Measurements from ENCODE around the gene ZKSCAN3. TPM values are rescaled to one million over a fixed set of nuclear protein-coding genes. Genes with fewer than 3 reads are reported as not detected.
"Not testable (repeated sequence)": the region's sequence is repeated elsewhere in the genome, so short reads cannot be mapped to it uniquely, and the experiment has no call there.

ZKSCAN3 gene
- polyA plus RNA-seq, 1 donor = 6.3 TPM

DNA sequence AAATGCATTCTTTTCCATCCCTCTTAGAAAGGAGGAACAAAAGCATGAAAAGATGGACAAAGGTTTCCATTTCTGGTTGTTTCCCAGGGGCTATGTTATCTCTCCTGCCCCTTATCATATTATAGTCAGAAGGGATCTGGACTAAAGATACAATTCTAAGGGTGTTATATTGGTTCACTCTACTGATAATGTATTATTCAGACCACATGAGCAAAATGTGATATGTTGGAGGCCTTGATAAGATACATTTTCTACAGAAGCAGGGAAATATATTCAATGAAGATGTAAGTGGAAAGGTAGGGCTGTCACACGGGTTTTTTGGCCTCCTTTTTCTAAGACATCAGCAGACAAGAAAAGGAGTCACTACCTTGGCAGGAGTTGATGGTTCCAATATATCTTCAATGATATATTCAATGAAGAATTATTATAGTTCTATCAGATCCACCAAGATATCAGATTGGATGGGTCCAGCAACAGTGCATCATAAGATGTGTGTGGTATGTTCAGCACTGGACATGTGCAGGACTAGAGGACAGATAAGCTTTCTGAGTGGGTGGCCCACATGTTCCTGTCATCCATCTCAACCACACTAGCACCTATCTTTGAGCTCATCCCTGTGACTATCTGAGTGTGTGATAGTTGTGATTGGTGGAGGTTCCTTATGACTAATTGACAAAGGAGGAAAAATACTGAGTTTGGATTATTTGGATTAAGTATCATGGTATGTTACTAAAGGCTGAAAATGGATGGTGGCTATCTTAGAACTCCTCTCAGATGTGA, 5.7 kb upstream of the ZKSCAN3 start:
- no peak for DNase-seq (ENCODE audit: low read depth)

DNA sequence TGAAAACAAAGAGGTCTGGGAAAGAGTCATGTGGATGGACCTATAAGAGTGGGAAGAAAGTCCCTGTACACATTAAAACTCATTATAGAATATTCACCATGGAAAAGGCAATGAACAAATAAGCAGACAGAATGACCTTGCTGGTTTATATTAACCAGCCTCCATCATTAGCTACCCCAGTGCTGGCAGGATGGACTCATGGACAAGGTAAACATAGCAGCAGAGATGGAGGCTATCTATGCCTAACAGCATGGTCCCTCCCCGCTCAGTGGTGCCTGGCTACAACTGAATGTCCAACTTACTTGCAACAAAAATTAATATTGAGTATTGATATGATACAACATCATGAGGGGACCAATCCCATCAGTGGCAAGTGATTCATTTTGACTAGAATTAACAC, 4.5 kb upstream of the ZKSCAN3 start:
- no peak for DNase-seq (ENCODE audit: low read depth)

DNA sequence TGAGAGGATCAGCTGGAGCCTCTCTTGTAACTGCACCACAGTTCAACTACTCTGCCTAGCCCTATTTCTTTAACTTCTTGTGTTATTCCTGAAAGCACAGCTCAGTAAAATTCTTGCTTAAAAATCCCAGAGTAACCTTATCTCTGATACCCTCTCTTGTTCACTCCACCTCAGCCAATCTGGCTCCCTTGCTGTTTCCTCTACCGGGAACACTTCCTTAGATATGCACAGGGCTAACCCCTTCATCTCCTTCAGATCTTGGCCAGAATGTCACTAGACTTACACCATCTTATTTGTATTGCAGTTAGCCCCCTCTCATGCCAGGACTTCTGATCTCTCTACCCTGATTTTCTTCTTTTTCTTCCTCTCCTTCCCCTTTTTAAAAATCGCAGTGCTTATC, 2.6 kb upstream of the ZKSCAN3 start:
- no peak for DNase-seq (ENCODE audit: low read depth)

DNA sequence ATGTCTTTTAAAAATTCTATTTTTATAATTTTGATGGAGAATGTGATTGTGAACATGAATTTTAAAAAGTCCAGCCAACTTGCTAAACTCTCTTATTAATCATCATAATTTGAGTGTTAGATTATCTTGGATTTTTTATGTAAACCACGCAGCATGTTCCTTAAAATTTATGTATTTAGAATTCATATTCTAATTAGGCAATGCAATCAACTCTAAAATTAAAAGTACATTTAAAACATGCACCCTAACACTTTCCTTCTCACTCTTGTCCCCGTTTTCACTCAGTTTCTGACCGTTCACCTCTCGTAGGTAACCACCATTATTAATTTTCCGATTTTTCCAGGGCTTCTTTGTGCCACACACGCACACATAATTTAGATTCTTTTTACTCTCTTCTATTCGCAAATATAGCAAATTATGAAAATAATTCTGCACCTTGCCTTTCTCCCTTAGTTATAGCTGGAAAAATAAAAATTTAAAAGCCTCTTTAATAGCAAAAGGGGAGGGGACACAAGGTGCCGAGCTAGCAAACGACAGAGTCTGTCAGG, 329 bp upstream of the ZKSCAN3 start:
- DNase-seq (ENCODE audit: low read depth) = no peak

DNA sequence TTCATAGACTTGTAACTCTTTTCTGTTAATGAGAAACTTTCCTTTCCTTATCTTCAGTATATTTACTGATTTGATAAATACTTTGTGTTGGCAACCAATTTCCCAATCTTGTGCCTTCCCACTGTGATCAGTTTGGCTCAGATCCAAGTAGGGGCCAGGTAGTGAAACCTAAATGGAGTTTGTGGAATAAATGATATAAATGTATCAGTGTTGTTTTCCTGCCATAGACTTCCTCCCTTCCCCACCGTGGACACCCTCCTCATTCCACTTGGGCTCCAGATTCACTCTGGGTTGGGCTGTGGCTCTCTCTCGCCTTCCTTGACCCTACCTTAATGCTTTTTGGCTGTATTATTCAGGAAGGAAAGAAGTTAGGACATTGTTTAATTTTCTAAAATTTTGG, 1.3 kb downstream of the ZKSCAN3 start:
- no peak for DNase-seq (ENCODE audit: low read depth)

DNA sequence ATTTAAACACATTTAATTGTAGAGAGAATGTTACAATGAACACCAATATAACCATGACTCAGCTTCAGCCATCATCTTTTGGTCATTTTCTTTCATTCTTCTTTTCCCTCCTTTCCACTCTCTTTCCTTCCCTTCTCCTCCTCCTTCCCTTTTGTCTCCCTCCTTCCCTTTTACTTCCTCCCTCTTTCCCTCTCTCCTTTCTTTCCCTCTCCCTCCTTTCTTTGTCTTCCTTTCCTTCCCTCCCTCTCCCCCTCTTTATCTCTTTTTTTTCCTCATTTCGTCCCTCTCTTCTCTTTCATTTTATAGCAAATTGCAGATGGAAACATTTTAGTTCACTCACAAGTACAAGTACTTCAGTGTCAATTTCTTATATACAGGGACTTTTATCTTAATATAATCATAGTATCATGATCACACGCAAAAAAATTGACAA, 1.8 kb downstream of the ZKSCAN3 start:
- no peak for DNase-seq (ENCODE audit: low read depth)

DNA sequence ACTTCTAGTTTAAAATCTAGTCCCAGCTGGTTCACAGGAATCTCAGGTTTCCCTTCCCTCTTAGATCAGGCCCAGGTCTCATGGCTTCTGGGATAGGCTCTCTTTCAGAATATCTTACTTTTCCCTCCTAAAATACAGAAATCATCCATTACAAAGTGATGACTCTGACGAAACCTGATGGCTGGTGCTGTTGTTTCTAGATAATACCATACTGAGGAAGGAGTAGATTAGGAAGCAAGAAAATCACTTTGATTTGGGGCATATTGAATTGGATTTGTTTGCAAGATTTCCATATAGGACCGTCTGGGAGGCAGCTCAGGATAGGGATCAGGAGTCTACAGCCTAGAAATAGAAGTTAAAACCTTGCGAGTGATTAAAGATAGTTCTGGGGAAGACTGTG, 3.6 kb downstream of the ZKSCAN3 start:
- no peak for DNase-seq (ENCODE audit: low read depth)

DNA sequence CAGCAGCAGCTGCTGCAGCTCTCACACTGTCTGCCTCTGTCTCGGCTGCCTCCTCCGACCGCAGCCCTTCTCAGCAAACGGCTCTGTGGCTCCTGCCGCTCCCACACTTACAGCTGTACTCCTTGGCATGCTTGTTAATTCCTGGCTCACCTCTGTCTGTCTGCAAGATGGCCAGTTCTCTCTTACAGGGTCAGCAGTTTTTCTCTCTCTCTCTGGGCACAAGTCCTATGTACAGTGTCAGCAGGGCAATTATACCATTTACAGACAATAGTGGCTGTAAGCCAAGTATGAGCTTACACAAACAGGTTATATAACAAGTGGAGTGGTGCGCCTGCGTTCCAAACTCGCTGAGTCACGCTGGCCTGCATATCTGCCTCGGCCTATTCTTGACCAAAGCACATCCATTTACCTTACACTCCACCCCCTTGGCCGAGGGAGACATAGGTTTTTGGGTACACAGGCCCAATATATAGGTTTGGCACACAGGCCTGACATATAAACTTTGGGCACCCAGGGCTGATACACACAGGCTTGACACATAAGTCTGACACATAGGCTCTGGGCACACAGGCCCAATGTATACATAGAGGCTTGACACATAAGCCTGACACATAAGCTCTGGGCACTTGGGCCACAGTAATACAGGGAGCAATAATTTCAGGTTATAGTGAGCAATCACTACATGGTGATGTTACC, 4.4 kb downstream of the ZKSCAN3 start:
- no peak for DNase-seq (ENCODE audit: low read depth)

DNA sequence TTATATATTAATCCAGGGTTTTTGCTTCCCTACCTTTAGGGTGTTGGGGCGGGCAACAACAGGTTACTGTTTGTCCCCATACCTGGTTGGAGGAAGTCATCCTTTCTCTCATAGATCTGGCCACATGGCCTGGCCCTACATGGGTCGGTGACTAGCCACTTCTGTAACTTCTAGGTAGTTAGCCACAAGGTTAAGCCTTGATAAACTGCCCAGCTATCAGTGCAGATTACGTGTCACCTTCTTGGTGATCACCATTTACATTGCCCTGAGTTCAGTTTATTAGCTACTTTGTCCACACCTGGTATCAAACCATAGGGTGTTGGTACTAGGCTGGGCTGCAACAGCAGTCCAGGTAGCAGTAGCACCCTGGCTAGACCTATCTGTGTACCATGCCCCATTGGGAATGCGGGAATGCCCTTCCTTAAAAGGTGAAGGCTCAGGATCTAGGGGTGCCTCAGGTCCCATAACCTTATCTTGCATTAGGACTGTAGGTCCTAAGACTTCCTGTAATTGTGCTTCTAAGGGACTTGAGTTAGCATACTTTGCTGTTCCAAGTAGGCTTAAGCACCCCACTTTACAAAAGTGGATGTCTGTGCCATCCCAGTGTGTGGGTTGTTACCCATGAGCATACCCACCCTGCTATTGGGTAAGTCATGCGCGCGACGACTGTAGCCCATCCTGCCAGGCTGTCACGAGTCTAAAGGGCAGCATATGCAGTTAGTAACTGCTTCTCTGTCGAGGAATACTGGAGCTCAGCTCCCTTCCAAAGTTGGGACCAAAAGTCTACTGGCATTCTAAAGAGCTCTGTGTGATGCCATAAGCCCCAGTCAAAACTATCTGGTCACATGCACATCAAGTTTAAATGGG, 5.2 kb downstream of the ZKSCAN3 start:
- no peak for DNase-seq (ENCODE audit: low read depth)

DNA sequence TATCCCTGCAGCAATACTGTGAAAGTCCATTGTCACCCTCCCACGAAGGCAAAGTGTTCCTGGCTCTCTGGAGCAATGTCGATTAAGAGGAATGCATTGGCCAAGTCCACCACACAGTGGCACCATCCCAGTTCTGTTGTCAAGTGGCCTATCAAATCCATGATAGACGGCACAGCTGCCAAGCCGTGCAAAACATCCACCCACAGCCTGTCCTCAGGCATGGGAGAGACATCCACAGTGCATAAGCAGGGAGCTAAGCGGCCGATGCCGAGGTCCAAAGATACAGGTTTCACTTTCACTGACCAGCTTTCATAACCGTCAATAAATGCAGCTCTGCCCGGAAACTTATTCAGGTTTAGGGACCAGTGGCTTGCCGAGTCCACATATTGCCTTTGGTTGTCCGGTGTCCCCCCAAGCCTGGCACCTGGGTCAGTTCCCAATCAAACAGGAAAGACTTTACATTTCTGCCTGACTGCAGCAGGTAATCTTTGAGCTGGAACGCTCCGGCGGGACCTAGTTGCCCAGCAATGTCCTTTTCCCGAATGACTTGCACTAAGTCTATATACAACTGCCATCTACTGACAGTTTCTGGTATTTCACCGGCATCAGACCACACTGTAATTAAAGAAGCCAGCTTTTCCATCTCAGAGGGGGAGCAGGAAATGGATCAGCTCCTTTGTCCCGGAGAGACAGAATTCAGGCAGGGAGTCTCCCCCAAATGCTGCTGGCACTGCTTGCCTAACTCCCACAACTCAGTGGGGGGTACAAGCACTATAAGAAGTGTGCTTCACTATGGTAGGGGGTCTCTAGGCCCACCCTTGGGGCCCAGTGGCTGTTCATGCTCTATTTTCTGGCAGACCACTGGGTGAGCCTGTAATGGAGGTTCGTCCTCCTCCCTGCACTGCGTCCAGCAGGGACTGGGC, 6.3 kb downstream of the ZKSCAN3 start:
- DNase-seq (ENCODE audit: low read depth) = peak; percentile 83

DNA sequence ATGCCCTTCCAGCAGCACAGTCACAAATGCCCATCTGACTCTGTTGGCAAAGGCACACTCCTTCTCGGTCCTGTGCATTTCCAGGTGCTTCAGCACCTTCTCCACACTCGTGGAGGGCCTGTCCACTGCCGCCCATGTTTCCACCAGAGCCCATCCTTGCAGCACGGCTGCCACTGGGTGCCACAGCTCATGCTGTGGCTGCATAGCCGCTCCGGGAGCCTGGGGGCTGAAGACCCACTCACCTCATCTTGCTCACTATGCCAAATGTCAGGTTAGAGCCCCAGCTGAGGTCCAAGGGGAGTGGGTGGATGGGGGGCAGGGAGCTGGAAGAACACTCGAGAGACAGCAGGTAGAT, 6.9 kb downstream of the ZKSCAN3 start:
- DNase-seq (ENCODE audit: low read depth) = no peak

DNA sequence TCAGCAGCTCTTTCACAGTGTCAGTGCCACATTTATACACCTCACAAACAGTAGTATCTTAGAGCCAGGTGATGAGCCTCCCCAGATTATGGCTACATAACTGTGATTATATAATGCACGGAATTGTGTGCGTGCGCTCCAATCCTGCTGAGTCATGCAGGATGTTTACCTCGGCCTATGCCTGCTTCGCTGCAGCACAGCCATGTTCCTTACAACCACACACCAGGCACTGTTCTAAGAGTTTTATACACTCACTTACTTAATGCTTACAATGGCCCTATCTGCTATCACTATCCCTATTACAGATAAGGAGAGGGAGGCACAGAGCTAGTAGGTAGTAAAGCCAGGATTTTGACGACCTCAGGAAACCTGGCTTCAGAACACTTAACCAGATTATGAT, 7.3 kb downstream of the ZKSCAN3 start:
- no peak for DNase-seq (ENCODE audit: low read depth)

DNA sequence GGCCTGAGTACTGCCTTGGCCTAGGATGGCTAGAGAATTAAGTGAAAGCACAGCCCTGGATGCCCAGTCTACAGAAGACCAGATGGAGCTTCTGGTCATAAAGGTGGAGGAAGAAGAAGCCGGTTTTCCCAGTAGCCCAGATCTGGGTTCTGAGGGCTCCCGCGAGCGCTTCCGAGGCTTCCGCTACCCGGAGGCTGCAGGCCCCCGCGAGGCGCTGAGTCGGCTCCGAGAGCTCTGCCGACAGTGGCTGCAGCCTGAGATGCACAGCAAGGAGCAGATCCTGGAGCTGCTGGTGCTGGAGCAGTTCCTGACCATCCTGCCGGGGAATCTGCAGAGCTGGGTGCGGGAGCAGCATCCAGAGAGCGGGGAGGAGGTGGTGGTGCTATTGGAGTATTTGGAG, 9.8 kb downstream of the ZKSCAN3 start:
- DNase-seq (ENCODE audit: low read depth) = not testable (repeated sequence)

DNA sequence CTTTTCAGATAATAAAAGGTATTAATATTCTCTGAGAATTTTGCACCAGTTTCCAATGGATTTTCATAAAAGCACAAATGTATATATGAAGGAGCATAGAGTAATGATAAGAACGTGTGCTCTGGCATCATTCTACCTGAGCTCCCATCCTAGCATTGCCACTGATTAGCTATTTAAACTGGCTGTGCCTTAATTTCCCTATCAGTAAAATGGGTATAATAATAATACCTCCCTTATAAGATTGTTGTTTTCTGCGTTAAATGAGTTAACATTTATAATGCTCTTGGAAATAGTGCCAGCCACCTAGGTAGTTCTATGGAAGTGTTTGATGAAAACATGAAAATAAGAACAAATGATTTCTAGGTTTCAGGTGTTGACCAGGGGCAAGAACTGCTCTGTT, 11.2 kb downstream of the ZKSCAN3 start:
- no peak for DNase-seq (ENCODE audit: low read depth)

DNA sequence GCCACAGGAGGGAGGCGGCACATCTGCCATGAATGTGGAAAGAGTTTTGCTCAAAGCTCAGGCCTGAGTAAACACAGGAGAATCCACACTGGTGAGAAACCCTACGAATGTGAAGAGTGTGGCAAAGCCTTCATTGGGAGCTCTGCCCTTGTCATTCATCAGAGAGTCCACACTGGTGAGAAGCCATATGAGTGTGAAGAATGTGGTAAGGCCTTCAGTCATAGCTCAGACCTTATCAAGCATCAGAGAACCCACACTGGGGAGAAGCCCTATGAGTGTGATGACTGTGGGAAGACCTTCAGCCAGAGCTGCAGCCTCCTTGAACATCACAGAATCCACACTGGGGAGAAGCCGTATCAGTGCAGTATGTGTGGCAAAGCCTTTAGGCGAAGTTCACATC, 15.8 kb downstream of the ZKSCAN3 start:
- not testable (repeated sequence) for DNase-seq (ENCODE audit: low read depth)

DNA sequence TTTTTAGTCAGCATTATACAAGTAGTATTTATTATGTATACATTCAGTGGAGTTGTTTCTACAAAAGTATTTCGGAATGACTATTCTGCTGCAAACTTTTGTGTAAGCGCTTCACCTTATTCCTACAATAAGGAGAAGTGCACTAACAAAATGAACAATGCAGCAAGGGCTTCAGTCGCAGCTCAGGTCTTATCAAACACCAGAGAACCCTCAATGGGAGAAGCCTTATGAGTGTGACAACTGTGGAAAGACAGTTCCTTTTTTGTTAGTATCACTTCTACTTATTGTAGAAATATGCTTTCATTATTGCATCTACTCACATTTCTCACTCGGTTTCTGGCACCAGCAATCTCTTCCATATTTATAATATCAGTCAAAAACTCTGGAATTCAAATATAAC, 18.8 kb downstream of the ZKSCAN3 start:
- DNase-seq (ENCODE audit: low read depth) = no peak

DNA sequence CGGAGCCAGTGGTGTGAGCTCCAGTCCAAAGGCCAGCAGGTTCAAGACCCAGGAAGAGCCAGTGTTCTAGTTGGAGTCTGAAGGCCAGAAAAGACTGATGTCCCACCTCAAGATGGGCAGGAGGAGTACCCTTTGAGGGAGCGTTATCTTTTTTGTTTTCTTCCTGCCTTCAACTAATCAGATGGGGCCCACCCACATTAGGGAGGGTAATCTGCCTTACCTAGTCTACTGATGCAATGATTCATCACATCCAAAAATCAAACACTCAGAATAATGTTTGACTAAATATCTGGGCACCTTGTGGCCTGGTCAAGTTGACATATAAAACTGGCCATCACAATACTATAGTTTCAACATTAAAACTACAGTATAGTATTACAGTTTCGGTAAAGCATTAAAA, 19.7 kb downstream of the ZKSCAN3 start:
- no peak for DNase-seq (ENCODE audit: low read depth)

DNA sequence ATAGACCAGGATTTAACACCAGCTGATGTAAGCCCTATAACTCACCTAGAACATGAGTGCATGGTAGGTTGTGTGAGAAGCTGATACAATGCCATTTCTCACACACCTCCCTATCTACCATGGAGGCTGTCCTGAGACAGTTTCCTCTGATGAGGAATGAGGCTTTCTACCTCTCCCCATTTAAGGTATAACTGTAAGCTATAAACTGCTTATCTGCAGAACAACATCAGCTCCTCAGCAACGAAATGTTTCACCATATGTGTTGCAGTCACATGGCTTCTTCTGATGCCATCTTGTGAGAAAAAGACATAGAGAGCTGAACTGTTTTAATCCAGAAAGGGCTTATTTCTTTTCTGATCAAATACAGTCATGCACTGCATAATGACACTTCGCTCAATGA, 20.7 kb downstream of the ZKSCAN3 start:
- no peak for DNase-seq (ENCODE audit: low read depth)

DNA sequence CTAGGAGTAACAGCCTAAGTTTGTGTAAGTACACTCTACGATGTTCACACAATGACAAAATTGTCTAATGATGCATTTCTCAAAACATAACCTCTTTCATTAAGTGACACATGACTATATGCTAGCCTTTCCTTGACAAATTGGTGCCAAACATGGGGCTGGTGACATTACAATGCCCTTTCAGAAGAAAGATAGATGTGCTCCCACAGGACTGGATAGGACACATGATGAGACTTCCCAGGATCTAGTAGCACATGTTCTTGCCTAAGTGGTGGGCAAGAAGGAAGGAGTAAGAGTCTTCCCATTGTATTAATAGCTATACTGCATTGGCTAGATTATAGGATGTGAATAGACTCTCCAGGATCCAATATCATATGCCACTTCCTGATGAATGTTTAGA, 21.5 kb downstream of the ZKSCAN3 start:
- no peak for DNase-seq (ENCODE audit: low read depth)

DNA sequence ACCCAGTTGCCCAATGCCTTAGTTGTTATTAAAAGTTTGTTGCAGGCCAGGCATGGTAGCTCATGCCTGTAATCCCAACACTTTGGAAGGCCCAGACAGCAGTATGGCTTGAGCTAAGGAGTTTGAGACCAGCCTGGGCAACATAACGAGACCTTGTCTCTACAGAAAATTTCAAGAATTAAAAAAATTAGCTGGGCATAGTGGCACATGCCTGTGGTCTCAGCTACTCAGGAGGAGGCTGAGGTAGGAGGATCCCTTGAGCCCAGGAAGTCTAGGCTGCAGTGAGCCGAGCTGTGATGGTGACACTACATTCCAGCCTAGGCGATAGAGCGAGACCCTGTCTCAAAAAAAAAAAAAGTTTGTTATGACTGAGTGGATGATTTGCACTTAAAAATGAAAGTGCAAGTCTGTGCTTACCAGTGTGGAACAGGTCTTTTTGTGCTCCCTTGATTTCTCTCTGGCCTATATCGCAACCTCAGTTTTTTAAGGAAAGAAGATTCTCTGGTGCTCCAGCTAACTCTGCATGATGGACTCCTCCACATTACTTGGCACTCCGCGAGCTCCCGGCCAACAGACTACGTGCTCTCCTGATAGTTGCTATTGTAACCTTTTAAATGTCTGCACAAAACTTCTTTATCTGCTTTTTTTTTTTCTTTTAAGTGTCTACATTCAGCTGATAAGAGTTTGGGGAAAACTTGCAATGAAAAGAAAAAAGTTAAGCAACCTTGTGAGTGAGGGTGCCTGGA, 22.1 kb downstream of the ZKSCAN3 start:
- no peak for DNase-seq (ENCODE audit: low read depth)
